GF-D8 (cell line): ENCODE results near the gene G3BP1.
"Not testable (repeated sequence)": the region's sequence is repeated elsewhere in the genome, so short reads cannot be mapped to it uniquely, and the experiment has no call there.

Experiments used
- DNase-seq: peaks from one replicate; lab custom pipeline; 2025; lab: John Stamatoyannopoulos, UW

The G3BP1 gene

DNA sequence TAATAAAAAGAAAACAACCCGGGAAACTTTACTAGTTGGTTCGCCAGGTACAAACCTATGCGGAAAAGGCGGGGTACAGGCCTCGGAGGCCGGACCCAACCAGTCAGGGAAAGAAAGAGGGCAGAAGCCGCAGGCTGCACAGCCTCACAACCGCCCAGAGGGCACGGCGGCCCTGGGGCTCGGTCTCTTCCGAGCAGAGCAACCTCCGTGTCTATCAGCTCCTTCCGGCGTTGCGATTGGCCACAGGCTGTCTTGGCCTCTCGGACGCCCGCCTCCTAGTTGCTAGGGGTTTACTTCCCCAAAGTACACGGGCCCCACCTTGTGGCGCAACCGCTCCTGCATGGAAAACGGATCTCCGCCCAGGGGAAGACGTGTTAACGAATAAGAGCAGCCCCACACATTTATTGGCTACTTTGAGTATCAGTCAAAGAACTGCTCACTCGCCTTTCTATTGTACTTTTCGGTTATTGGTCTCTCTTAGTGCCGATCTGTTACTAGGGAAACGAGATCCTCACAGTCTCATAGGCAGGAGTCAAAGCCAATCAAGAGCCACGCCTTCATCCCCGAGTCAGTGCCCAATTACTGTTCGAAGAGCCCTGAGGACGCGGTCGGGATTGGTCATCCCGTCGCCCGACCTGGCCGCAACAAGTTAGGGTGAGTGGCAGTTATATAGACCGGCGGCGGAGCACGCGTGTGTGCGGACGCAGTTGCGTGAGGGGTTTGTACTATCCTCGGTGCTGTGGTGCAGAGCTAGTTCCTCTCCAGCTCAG is at the start of gene G3BP1:
Gene G3BP1, plus strand, starts transcription at position 696 of the 770 bp plus-strand sequence. CDS start 14,667 bp downstream, outside the sequence.
- DNase-seq = peak; percentile 100

- peak; percentile 20 for DNase-seq
Measured at GRCh38 chr5:151722546-151722945, 49.2 kb upstream of the G3BP1 start.

DNA sequence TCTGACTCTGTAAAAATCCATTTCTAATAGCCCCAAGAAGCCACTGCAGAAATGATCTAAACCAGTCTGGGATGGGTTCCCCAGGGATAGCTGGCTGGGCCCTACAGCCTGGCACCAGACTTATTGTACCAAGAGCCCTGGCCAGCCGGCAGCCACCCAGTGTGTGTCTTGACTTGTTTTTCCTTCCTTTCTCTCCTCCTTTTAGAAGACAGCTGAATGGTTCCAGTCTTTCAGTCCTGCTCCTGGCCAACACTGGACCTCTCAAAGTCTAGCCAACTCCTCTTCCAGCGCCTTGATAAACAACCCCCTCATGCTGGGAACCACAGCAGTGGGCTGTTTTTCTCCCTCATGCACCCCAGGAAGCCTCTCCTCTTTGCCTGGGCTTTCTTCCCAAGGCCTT is 47.4 kb upstream of the G3BP1 start:
- DNase-seq = no peak

DNA sequence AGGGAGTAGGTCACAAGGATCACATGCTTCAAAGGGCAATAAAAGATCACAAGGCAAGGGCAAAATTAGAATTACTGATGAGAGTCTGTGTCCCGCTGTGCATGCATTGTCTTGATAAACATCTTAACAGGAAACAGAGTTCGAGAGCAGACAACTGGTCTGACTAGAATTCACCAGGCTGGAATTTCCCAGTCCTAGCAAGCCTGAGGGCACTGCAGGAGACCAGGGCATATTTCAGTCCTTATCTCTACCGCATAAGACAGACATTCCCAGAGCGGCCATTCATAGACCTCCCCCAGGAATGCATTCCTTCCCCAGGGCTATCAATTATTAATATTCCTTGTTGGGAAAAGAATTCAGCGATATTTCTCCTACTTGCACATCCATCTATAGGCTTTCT is 42.2 kb upstream of the G3BP1 start:
- not testable (repeated sequence) for DNase-seq

- no peak for DNase-seq
Measured at GRCh38 chr5:151730381-151730780, 41.4 kb upstream of the G3BP1 start.

GRCh38 chr5:151733358-151734063 is 38.2 kb upstream of the G3BP1 start:
- DNase-seq = no peak

GRCh38 chr5:151734064-151734408 is 37.7 kb upstream of the G3BP1 start:
- DNase-seq = no peak

DNA sequence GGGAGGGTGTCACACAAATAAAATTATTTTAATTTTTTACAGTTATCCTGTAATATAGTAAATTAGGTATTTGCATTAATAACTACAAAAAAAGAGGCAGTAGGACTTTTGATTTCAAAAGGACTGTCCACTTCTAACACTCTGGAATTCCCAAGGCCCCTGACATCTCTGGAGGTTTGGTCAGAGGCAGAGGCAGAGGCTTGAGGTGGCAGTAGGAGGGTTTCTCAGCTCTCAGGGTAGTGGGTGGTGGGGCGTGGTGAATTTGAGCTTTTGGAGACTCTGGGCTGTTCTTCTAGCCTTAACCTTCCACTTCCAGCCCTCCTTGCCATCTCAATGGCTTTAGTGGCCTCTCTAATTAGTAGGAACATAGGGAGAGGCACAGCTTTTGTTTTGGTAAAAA is 36.1 kb upstream of the G3BP1 start:
- no peak for DNase-seq

GRCh38 chr5:151737431-151737830 is 34.3 kb upstream of the G3BP1 start:
- no peak for DNase-seq

DNA sequence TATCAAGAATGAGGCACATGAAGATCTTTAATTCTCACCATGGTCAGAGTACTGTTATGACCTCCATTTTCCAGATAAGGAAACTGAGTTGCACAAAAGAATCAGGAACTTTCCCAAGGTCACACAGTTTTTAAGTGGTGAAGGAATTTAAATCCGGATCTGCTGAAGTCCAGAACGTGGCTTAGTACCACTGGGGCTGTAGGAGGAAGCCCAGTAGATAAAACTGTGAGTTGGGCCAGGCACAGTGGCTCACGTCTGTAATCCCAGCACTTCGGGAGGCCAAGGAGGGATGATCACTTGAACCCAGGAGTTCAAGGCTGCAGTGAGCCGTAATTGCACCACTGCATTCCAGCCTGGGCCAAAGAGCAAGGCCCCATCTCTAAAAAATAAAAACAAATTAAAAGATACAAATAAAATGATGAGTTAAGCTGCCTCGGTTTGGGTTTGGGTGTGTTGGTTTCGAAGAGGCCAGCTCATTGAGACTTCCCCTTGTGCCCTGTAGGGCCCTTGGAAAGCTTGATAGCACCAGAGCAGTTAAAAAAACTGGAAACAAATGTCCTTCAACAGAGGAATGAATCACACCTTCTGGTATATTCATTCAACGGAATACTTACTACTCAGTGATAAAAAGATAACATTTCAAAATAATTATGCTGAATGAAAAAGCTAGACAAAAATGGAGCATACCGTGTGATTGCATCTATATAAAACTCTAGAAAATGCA is 33.5 kb upstream of the G3BP1 start:
- no peak for DNase-seq

- DNase-seq = no peak
Measured at GRCh38 chr5:151739395-151739794, 32.4 kb upstream of the G3BP1 start.

GRCh38 chr5:151739939-151740335 is 31.8 kb upstream of the G3BP1 start:
- DNase-seq = no peak

- DNase-seq = no peak
Measured at GRCh38 chr5:151740336-151740942, 31.3 kb upstream of the G3BP1 start.

- no peak for DNase-seq
Measured at GRCh38 chr5:151740958-151741373, 30.8 kb upstream of the G3BP1 start.

DNA sequence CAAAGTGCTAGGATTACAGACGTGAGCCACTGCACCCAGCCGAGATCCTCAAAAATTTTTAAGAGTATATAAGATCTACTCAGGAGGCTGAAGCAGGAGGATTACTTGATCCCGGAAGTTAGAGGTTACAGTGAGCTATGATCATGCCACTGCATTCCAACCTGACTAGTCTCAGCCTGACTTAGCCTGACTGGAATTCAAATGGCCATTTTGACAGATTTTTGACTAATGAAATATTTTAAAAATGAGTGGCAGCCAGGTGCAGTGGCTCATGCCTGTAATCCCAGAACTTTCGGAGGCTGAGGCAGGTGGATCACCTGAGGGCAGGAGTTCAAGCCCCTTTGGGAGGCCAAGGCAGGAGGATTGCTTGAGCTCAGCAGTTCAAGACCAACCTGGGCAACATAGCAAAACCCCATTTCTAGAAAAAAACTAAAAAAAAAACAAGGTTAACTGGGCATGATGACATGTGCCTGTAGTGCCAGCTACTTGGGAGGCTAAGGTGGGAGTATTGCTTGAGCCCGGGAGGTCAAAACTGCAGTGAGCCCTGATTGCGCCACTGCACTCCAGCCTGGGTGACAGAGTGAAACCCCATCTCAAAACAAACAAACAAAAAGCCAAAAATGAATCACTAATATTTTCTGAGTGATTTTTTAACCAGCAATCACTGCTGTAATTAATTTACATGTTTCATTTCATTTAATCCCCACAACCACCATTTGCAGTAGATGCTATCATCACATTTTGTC is 29.9 kb upstream of the G3BP1 start:
- no peak for DNase-seq

GRCh38 chr5:151742870-151743294 is 28.9 kb upstream of the G3BP1 start:
- DNase-seq = no peak

DNA sequence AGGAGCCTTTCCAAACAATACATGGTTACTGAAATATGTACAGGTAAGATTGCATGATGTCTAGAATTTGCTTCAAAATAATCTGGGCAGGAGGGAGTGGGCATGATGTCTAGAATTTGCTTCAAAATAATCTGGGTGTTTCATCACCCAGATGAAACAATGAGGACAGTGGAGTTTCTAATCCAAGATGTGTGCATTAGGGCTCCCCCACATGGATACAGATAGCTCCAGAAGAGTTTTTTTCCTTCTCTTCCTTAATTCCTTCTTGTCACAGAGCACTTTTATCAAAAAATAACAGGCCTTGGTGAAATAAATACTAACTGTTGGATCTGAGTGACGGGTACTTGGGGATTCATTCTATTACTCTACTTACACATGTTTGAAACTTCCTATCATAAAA is 28.2 kb upstream of the G3BP1 start:
- DNase-seq = no peak

- DNase-seq = no peak
Measured at GRCh38 chr5:151745071-151745705, 26.6 kb upstream of the G3BP1 start.

- no peak for DNase-seq
Measured at GRCh38 chr5:151750121-151750520, 21.6 kb upstream of the G3BP1 start.

- no peak for DNase-seq
Measured at GRCh38 chr5:151751091-151751490, 20.7 kb upstream of the G3BP1 start.

- no peak for DNase-seq
Measured at GRCh38 chr5:151751593-151751992, 20.2 kb upstream of the G3BP1 start.
